ENCODE measurements around the gene LRP1B.

- no peak for TF ChIP-seq CTCF (conservative IDR thresholded peaks at IDR 0.05; ENCODE audit: low read length)
- TF ChIP-seq EZH2phosphoT487 (IDR thresholded peaks at IDR 0.05; ENCODE audit: borderline replicate concordance), result no peak
Observed at GRCh38 chr2:141654311-141654710, 476.5 kb downstream of the LRP1B start.
